ENCODE data around the gene AP1S1.
"Not testable (repeated sequence)": the region's sequence is repeated elsewhere in the genome, so short reads cannot be mapped to it uniquely, and the experiment has no call there.

AP1S1 gene

GRCh38 chr7:101153969-101154692 lies at the start of gene AP1S1:
Gene AP1S1, plus strand, starts transcription at chr7:101154476. Its CDS starts 39 bp downstream, at chr7:101154515.
- in situ Hi-C loops (cut with MboI; ENCODE audit: low sequenced_read_pairs) = no loop called here

GRCh38 chr7:101104799-101105198 lies 49.5 kb upstream of the AP1S1 start:
- in situ Hi-C loops (cut with MboI; ENCODE audit: low sequenced_read_pairs) = no loop called here

GRCh38 chr7:101105248-101105647 lies 49.0 kb upstream of the AP1S1 start:
- in situ Hi-C loops (cut with MboI; ENCODE audit: low sequenced_read_pairs) = not testable (repeated sequence)

- in situ Hi-C loops (cut with MboI; ENCODE audit: low sequenced_read_pairs) = no loop called here
Observed at GRCh38 chr7:101106386-101106785, 47.9 kb upstream of the AP1S1 start.

- in situ Hi-C loops (cut with MboI; ENCODE audit: low sequenced_read_pairs) = no loop called here
Observed at GRCh38 chr7:101108330-101108857, 45.9 kb upstream of the AP1S1 start.

GRCh38 chr7:101108961-101109360 lies 45.3 kb upstream of the AP1S1 start:
- in situ Hi-C loops (cut with MboI; ENCODE audit: low sequenced_read_pairs) = no loop called here

GRCh38 chr7:101109368-101109767 lies 44.9 kb upstream of the AP1S1 start:
- in situ Hi-C loops (cut with MboI; ENCODE audit: low sequenced_read_pairs) = no loop called here

GRCh38 chr7:101111261-101111660 lies 43.0 kb upstream of the AP1S1 start:
- in situ Hi-C loops (cut with MboI; ENCODE audit: low sequenced_read_pairs) = no loop called here

GRCh38 chr7:101112233-101112632 lies 42.0 kb upstream of the AP1S1 start:
- in situ Hi-C loops (cut with MboI; ENCODE audit: low sequenced_read_pairs) = no loop called here

- in situ Hi-C loops (cut with MboI; ENCODE audit: low sequenced_read_pairs) = not testable (repeated sequence)
Observed at GRCh38 chr7:101113140-101113539, 41.1 kb upstream of the AP1S1 start.

- in situ Hi-C loops (cut with MboI; ENCODE audit: low sequenced_read_pairs) = no loop called here
Observed at GRCh38 chr7:101113836-101114235, 40.4 kb upstream of the AP1S1 start.

GRCh38 chr7:101114492-101114891 lies 39.8 kb upstream of the AP1S1 start:
- in situ Hi-C loops (cut with MboI; ENCODE audit: low sequenced_read_pairs) = no loop called here

GRCh38 chr7:101115215-101115614 lies 39.1 kb upstream of the AP1S1 start:
- in situ Hi-C loops (cut with MboI; ENCODE audit: low sequenced_read_pairs) = no loop called here

GRCh38 chr7:101116898-101117297 lies 37.4 kb upstream of the AP1S1 start:
- in situ Hi-C loops (cut with MboI; ENCODE audit: low sequenced_read_pairs) = no loop called here

GRCh38 chr7:101118856-101119255 lies 35.4 kb upstream of the AP1S1 start:
- in situ Hi-C loops (cut with MboI; ENCODE audit: low sequenced_read_pairs) = no loop called here

GRCh38 chr7:101119876-101120275 lies 34.4 kb upstream of the AP1S1 start:
- in situ Hi-C loops (cut with MboI; ENCODE audit: low sequenced_read_pairs) = no loop called here

- in situ Hi-C loops (cut with MboI; ENCODE audit: low sequenced_read_pairs) = no loop called here
Observed at GRCh38 chr7:101120315-101120714, 34.0 kb upstream of the AP1S1 start.

- in situ Hi-C loops (cut with MboI; ENCODE audit: low sequenced_read_pairs) = not testable (repeated sequence)
Observed at GRCh38 chr7:101121631-101121990, 32.7 kb upstream of the AP1S1 start.

- in situ Hi-C loops (cut with MboI; ENCODE audit: low sequenced_read_pairs) = no loop called here
Observed at GRCh38 chr7:101121991-101122932, 32.0 kb upstream of the AP1S1 start.

GRCh38 chr7:101122933-101123702 lies 31.2 kb upstream of the AP1S1 start:
- in situ Hi-C loops (cut with MboI; ENCODE audit: low sequenced_read_pairs) = no loop called here

GRCh38 chr7:101123703-101124068 lies 30.6 kb upstream of the AP1S1 start:
- in situ Hi-C loops (cut with MboI; ENCODE audit: low sequenced_read_pairs) = no loop called here

All from HL-60/S4 (cell line).